DOHH2 (cell line): Measurements from ENCODE around the gene OSBPL2.

Source experiments
- H3F3A ChIP-seq: fragments of 200-600 bp; sonication (generic), shearing (Covaris generic); 2 replicates; pipeline ENCODE4 v1.6.0; 2016; ENCODE audit warnings: antibody characterized with exemption, mild to moderate bottlenecking; ENCODE audit not compliant: control insufficient read depth, insufficient read depth
- H3K27ac ChIP-seq: fragments of 200-600 bp; sonication (generic); 2 replicates; pipeline ENCODE4 v1.5.1; 2014; ENCODE audit warnings: low read depth, mild to moderate bottlenecking, low read length, moderate library complexity
- H3K27me3 ChIP-seq: fragments of 200-600 bp; sonication (generic); 2 replicates; pipeline ENCODE4 v1.6.1; 2014; ENCODE audit warnings: mild to moderate bottlenecking, low read length, mixed read lengths; ENCODE audit not compliant: control insufficient read depth
- H3K36me3 ChIP-seq: fragments of 200-600 bp; sonication (generic); 2 replicates; pipeline ENCODE4 v1.6.1; 2014; ENCODE audit warnings: mild to moderate bottlenecking, low read length, moderate library complexity, mixed read lengths; ENCODE audit not compliant: control insufficient read depth
- H3K4me1 ChIP-seq: fragments of 200-600 bp; sonication (generic); 2 replicates; pipeline ENCODE4 v1.6.1; 2014; ENCODE audit warnings: mild to moderate bottlenecking, low read length, mixed read lengths; ENCODE audit not compliant: control insufficient read depth
- H3K4me2 ChIP-seq: fragments of 200-600 bp; sonication (generic); 2 replicates; pipeline ENCODE4 v1.6.0; 2014; ENCODE audit warnings: mild to moderate bottlenecking, low read length, moderate library complexity
- H3K4me3 ChIP-seq: fragments of 200-600 bp; sonication (generic); 2 replicates; pipeline ENCODE4 v1.5.1; 2014; ENCODE audit warnings: mild to moderate bottlenecking, low read length, mixed read lengths
- H3K79me2 ChIP-seq: fragments of 200-600 bp; sonication (generic); 2 replicates; pipeline ENCODE4 v1.6.1; 2014; ENCODE audit warnings: mild to moderate bottlenecking, low read length, mixed read lengths; ENCODE audit not compliant: control insufficient read depth
- H3K9me2 ChIP-seq: fragments of 200-600 bp; sonication (generic); replicated peaks from 2 replicates; pipeline ENCODE4 v1.6.1; 2014; ENCODE audit warnings: mild to moderate bottlenecking, low read length, mixed read lengths; ENCODE audit not compliant: control insufficient read depth
- H3K9me3 ChIP-seq: fragments of 200-600 bp; sonication (generic); 2 replicates; pipeline ENCODE4 v1.6.1; 2014; ENCODE audit warnings: antibody characterized with exemption, low read length, mixed read lengths; ENCODE audit not compliant: control insufficient read depth, insufficient read depth
- H4K20me1 ChIP-seq: fragments of 200-600 bp; sonication (generic); 2 replicates; pipeline ENCODE4 v1.6.0; 2014; ENCODE audit warnings: low read depth, mild to moderate bottlenecking, antibody characterized with exemption, low read length, moderate library complexity; ENCODE audit not compliant: control insufficient read depth, insufficient read depth
- CTCF ChIP-seq: fragments of 200-600 bp; sonication (generic); IDR thresholded peaks from one replicate; pipeline ENCODE4 v1.5.1; 2014; ENCODE audit warnings: antibody characterized with exemption, mild to moderate bottlenecking, low read depth, low read length; ENCODE audit not compliant: poor library complexity, severe bottlenecking
- EZH2phosphoT487 ChIP-seq: fragments of 200-600 bp; sonication (generic); IDR thresholded peaks from 2 replicates; pipeline ENCODE4 v1.6.1; 2017; ENCODE audit warnings: borderline replicate concordance, mild to moderate bottlenecking, antibody characterized with exemption, low read length, moderate library complexity, mixed read lengths

Gene OSBPL2

DNA sequence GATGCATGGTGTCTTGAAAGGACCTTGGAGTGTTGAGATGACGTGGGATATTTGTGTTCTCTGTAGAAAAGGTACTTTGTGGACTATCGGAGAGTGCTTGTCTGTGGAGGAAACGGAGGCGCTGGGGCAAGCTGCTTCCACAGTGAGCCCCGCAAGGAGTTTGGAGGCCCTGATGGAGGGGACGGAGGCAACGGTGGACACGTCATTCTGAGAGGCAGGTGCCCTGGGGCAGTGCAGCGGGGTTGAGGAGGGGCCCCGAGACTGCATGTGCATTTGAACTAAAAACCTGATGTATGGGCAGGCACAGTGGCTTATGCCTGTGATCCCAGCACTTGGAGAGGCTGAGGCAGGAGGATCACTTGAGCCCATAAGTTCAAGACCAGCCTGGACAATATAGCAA lies 42.6 kb upstream of the OSBPL2 start:
- H3K4me2 ChIP-seq = peak overlapping the region; percentile 71; the same call in 1 of the 2 replicates

GRCh38 chr20:62196286-62196685 lies 42.0 kb upstream of the OSBPL2 start:
- peaks cover 2% of the 10 kb centered on the region; the same call in 1 of the 2 replicates for H4K20me1 ChIP-seq
- H3K4me1 ChIP-seq = peaks cover 38% of the 10 kb centered on the region
- no peaks in the 10 kb centered on the region for H3K9me3 ChIP-seq
- TF ChIP-seq EZH2phosphoT487 (no peak), CTCF (no peak)
- no peak overlapping the region for H3K4me3 ChIP-seq
- H3K79me2 ChIP-seq = peaks cover 29% of the 10 kb centered on the region
- no peak overlapping the region for H3K27ac ChIP-seq
- H3K36me3 ChIP-seq = peaks cover 60% of the 10 kb centered on the region
- no peaks in the 10 kb centered on the region for H3K9me2 ChIP-seq
- H3F3A ChIP-seq = peaks cover 13% of the 10 kb centered on the region
- H3K4me2 ChIP-seq = no peak overlapping the region
- H3K27me3 ChIP-seq = no peaks in the 10 kb centered on the region

More for the DNA sequence above, 42.6 kb upstream of the OSBPL2 start:
- TF ChIP-seq CTCF (no peak), EZH2phosphoT487 (no peak)
- 0 out of 2 replicates have a peak, but pooled peaks cover 2% of the 10 kb centered on the region for H4K20me1 ChIP-seq
- peaks cover 31% of the 10 kb centered on the region for H3K79me2 ChIP-seq
- no peaks in the 10 kb centered on the region for H3K9me2 ChIP-seq
- H3K4me1 ChIP-seq = peaks cover 33% of the 10 kb centered on the region
- peaks cover 57% of the 10 kb centered on the region for H3K36me3 ChIP-seq
- H3K9me3 ChIP-seq = no peaks in the 10 kb centered on the region
- peak overlapping the region; percentile 59 for H3K27ac ChIP-seq
- no peak overlapping the region for H3K4me3 ChIP-seq
- H3K27me3 ChIP-seq = no peaks in the 10 kb centered on the region
- H3F3A ChIP-seq = peaks cover 11% of the 10 kb centered on the region

DNA sequence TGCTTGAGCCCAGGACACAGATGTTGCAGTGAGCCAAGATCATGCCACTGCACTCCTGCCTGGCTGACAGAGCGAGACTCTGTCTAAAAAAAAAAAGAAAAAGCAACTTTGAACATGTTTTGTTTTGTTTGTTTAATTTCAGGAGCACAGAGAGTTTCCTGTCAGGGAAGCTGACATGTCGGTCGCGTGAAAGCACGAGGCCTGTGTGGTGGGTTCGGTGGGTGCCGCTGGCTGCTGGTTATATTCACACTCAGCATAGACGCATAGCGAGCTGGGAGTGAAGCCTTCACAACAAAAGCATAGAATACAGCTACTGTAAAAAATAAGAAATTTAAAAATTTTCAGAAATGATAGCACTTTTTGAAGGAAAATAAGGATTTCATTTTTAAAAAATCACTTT lies 41.0 kb upstream of the OSBPL2 start:
- TF ChIP-seq CTCF (no peak), EZH2phosphoT487 (no peak)
- Histone ChIP-seq H4K20me1 (peaks cover 2% of the 10 kb centered on the region; the same call in 1 of the 2 replicates), H3K79me2 (peaks cover 19% of the 10 kb centered on the region), H3K27ac (no peak overlapping the region), H3F3A (peaks cover 18% of the 10 kb centered on the region), H3K4me1 (peaks cover 49% of the 10 kb centered on the region), H3K27me3 (no peaks in the 10 kb centered on the region), H3K4me2 (no peak overlapping the region), H3K4me3 (no peak overlapping the region), H3K9me3 (no peaks in the 10 kb centered on the region), H3K9me2 (no peaks in the 10 kb centered on the region), H3K36me3 (peaks cover 60% of the 10 kb centered on the region)
